Measurements from ENCODE around the gene SOX6.

SOX6 gene

DNA sequence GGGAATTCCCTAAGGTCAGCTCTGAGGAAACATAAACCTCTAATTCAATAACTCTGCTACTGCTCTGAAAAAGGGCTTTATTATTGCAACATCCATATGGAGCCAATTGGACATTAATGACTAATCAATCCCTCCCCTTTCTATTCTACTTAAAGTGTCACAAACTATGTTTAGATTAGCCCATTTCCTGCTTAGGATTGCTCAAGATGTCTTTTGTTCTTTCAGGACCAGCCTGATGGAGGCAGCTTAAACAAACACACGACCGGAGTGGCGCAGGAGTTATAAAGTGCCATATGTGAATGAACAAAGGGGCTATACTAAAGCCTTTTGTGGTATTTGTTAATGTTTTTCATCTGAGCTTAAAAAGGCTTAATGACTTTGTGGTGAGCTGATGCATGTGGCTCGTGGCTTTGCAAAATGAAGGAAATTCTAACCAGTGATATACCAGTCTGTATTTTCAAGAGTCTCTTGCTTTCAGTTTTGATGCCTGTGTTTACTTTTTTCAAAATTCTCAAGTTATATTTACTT lies 354.4 kb downstream of the SOX6 start:
- Histone ChIP-seq H2AFZ (ENCODE audit: low read depth, low read length) (no peak overlapping the region), H3K36me3 (replicated peaks; ENCODE audit: low read depth, low read length) (no peaks in the 10 kb centered on the region), H3K27ac (ENCODE audit: low read length) (no peak overlapping the region), H3K9ac (ENCODE audit: low read length) (no peak overlapping the region), H3K4me3 (ENCODE audit: low read length) (no peak overlapping the region), H3K4me2 (ENCODE audit: low read length) (no peak overlapping the region), H4K20me1 (ENCODE audit: insufficient read depth, low read length) (no peaks in the 10 kb centered on the region), H3K4me1 (ENCODE audit: low read length) (no peaks in the 10 kb centered on the region), H3K27me3 (ENCODE audit: low read depth, low read length) (no peaks in the 10 kb centered on the region), H3K79me2 (ENCODE audit: low read length) (no peaks in the 10 kb centered on the region), H3K9me3 (ENCODE audit: insufficient read depth, low read length) (no peaks in the 10 kb centered on the region)
- TF ChIP-seq CTCF (IDR thresholded peaks at IDR 0.05; ENCODE audit: low read depth, low read length) (no peak), EZH2phosphoT487 (IDR thresholded peaks at IDR 0.05; ENCODE audit: low read depth) (no peak)

DNA sequence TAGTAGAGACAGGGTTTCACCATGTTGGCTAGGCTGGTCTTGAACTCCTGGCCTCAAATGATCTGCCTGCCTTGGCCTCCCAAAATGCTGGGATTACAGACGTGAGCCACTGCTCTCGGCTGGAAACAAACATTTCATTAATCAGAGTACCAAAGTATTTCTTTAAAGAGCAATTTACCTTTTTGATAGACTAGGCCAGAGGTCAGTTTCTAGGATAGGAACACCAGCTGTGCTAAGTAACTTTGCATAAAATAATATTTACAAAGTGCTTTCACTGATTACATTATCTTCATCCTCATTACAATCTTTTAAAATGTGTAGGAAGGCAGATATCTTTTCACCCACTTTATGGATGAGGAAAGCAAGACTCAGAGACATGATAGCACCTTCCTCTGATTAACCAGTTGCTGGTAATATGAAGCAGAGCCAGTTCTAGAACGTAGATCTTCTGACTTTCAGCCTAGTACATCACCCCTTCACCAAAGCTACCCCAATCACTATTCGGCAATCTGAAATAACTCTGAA lies 355.2 kb downstream of the SOX6 start:
- no peak for TF ChIP-seq CTCF (IDR thresholded peaks at IDR 0.05; ENCODE audit: low read depth, low read length)
- TF ChIP-seq EZH2phosphoT487 (IDR thresholded peaks at IDR 0.05; ENCODE audit: low read depth) = no peak
- H2AFZ ChIP-seq (ENCODE audit: low read depth, low read length) = no peak overlapping the region
- H3K4me2 ChIP-seq (ENCODE audit: low read length) = no peak overlapping the region
- no peaks in the 10 kb centered on the region for H3K36me3 ChIP-seq (replicated peaks; ENCODE audit: low read depth, low read length)
- no peaks in the 10 kb centered on the region for H3K79me2 ChIP-seq (ENCODE audit: low read length)
- H3K27me3 ChIP-seq (ENCODE audit: low read depth, low read length) = no peaks in the 10 kb centered on the region
- H3K27ac ChIP-seq (ENCODE audit: low read length) = no peak overlapping the region
- H3K4me1 ChIP-seq (ENCODE audit: low read length) = no peaks in the 10 kb centered on the region
- no peaks in the 10 kb centered on the region for H4K20me1 ChIP-seq (ENCODE audit: insufficient read depth, low read length)
- H3K9me3 ChIP-seq (ENCODE audit: insufficient read depth, low read length) = no peaks in the 10 kb centered on the region
- H3K9ac ChIP-seq (ENCODE audit: low read length) = no peak overlapping the region
- no peak overlapping the region for H3K4me3 ChIP-seq (ENCODE audit: low read length)

DNA sequence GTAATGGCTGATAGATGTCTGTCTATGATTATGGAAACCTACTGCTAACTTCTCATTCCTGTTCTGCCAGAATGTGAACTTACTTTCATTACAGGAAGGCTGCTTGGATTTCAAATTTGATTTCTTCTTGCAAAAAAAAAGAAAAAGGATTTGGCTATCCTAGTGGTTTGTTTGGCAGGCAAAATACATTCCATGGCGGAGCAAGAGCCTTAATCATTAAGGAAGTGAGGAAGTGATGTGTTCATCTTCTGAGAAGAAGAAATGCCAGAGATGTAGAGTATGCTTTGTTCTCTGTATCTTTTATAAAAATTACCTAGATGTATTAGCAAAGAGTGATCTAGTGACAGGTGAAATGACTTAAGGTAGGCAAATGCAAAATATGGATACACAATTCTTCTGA lies 356.3 kb downstream of the SOX6 start:
- no peak overlapping the region for H3K9ac ChIP-seq (ENCODE audit: low read length)
- H4K20me1 ChIP-seq (ENCODE audit: insufficient read depth, low read length) = no peaks in the 10 kb centered on the region
- no peak overlapping the region for H3K4me3 ChIP-seq (ENCODE audit: low read length)
- H3K27me3 ChIP-seq (ENCODE audit: low read depth, low read length) = no peaks in the 10 kb centered on the region
- H3K27ac ChIP-seq (ENCODE audit: low read length) = no peak overlapping the region
- H3K79me2 ChIP-seq (ENCODE audit: low read length) = no peaks in the 10 kb centered on the region
- TF ChIP-seq CTCF (IDR thresholded peaks at IDR 0.05; ENCODE audit: low read depth, low read length) (no peak), EZH2phosphoT487 (IDR thresholded peaks at IDR 0.05; ENCODE audit: low read depth) (no peak)
- H2AFZ ChIP-seq (ENCODE audit: low read depth, low read length) = no peak overlapping the region
- no peak overlapping the region for H3K4me2 ChIP-seq (ENCODE audit: low read length)
- no peaks in the 10 kb centered on the region for H3K36me3 ChIP-seq (replicated peaks; ENCODE audit: low read depth, low read length)
- H3K9me3 ChIP-seq (ENCODE audit: insufficient read depth, low read length) = no peaks in the 10 kb centered on the region
- no peaks in the 10 kb centered on the region for H3K4me1 ChIP-seq (ENCODE audit: low read length)

DNA sequence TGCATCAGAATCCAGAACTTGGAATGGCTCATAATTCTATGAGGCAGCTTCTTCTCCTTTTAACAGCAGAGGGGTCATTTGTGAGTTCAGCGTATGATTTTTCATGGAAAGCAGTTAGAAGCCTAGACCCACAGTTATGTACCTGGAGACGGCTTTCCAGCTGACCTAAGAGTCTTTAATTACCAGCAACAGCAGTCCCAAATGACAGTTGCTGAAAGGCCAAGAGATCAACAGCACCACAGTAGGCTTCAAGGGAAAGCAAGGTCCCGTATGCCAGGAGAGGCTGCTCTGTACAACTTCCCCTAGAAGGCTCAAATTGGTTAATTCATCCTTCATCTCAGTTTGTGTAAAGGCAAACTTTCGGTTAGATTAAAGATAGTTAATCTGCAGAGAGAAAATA lies 363.0 kb downstream of the SOX6 start:
- Histone ChIP-seq H2AFZ (ENCODE audit: low read depth, low read length) (no peak overlapping the region), H3K9ac (ENCODE audit: low read length) (no peak overlapping the region), H3K4me1 (ENCODE audit: low read length) (no peaks in the 10 kb centered on the region), H3K4me3 (ENCODE audit: low read length) (no peak overlapping the region), H3K4me2 (ENCODE audit: low read length) (no peak overlapping the region), H3K27ac (ENCODE audit: low read length) (no peak overlapping the region), H3K36me3 (replicated peaks; ENCODE audit: low read depth, low read length) (no peaks in the 10 kb centered on the region), H4K20me1 (ENCODE audit: insufficient read depth, low read length) (no peaks in the 10 kb centered on the region), H3K79me2 (ENCODE audit: low read length) (no peaks in the 10 kb centered on the region), H3K9me3 (ENCODE audit: insufficient read depth, low read length) (no peaks in the 10 kb centered on the region), H3K27me3 (ENCODE audit: low read depth, low read length) (no peaks in the 10 kb centered on the region)
- TF ChIP-seq EZH2phosphoT487 (IDR thresholded peaks at IDR 0.05; ENCODE audit: low read depth) (no peak), CTCF (IDR thresholded peaks at IDR 0.05; ENCODE audit: low read depth, low read length) (no peak)
